KMS-11 (cell line): Measurements from ENCODE around the gene EPHB1.

ENCODE experiments used
- H2AFZ ChIP-seq: fragments of 200-600 bp; sonication (generic); 2 replicates; pipeline ENCODE4 v1.6.1; 2016; ENCODE audit warnings: antibody characterized with exemption, mixed run types, low read depth
- H3K27ac ChIP-seq: fragments of 200-600 bp; sonication (generic); 2 replicates; pipeline ENCODE4 v1.6.1; 2016; ENCODE audit warnings: mild to moderate bottlenecking, mixed run types
- H3K27me3 ChIP-seq: fragments of 200-600 bp; sonication (generic); 2 replicates; pipeline ENCODE4 v1.6.1; 2017; ENCODE audit warnings: mild to moderate bottlenecking, low read depth, mixed run types, moderate library complexity; ENCODE audit not compliant: insufficient read depth
- H3K36me3 ChIP-seq: fragments of 200-600 bp; sonication (generic); 2 replicates; pipeline ENCODE4 v1.6.1; 2017; ENCODE audit warnings: mild to moderate bottlenecking, mixed run types; ENCODE audit not compliant: insufficient read depth
- H3K4me1 ChIP-seq: fragments of 200-600 bp; sonication (generic); 2 replicates; pipeline ENCODE4 v1.6.1; 2016; ENCODE audit warnings: mild to moderate bottlenecking, low read depth, mixed run types; ENCODE audit not compliant: poor library complexity, severe bottlenecking
- H3K4me2 ChIP-seq: fragments of 200-600 bp; sonication (generic); 2 replicates; pipeline ENCODE4 v1.7.0; 2016; ENCODE audit warnings: mild to moderate bottlenecking, mixed run types
- H3K4me3 ChIP-seq: fragments of 200-600 bp; sonication (generic); IDR thresholded peaks from 2 replicates; pipeline ENCODE4 v1.6.1; 2017; ENCODE audit warnings: low read depth, low read length, mixed read lengths; ENCODE audit not compliant: insufficient read depth
- H3K79me2 ChIP-seq: fragments of 200-600 bp; sonication (generic); 2 replicates; pipeline ENCODE4 v1.6.1; 2016; ENCODE audit warnings: low read depth, mixed run types; ENCODE audit not compliant: insufficient read depth
- H3K9ac ChIP-seq: fragments of 200-600 bp; sonication (generic); 2 replicates; pipeline ENCODE4 v1.6.1; 2016; ENCODE audit warnings: mild to moderate bottlenecking, mixed run types
- H4K20me1 ChIP-seq: fragments of 200-600 bp; sonication (generic); 2 replicates; pipeline ENCODE4 v1.6.1; 2016; ENCODE audit warnings: mild to moderate bottlenecking, mixed run types; ENCODE audit not compliant: insufficient read depth
- CTCF ChIP-seq: fragments of 200-600 bp; sonication (generic); conservative IDR thresholded peaks from 2 replicates; pipeline ENCODE4 v1.6.1; 2017; ENCODE audit warnings: low read depth, mild to moderate bottlenecking, antibody characterized with exemption, low read length, moderate library complexity, mixed read lengths

Gene EPHB1

GRCh38 chr3:135084976-135085375 lies 289.9 kb downstream of the EPHB1 start:
- Histone ChIP-seq H2AFZ (no peak overlapping the region), H3K4me1 (no peaks in the 10 kb centered on the region), H3K79me2 (no peaks in the 10 kb centered on the region), H3K4me2 (no peak overlapping the region), H3K4me3 (no peak overlapping the region), H3K36me3 (no peaks in the 10 kb centered on the region), H3K27me3 (no peaks in the 10 kb centered on the region), H4K20me1 (no peaks in the 10 kb centered on the region), H3K9ac (no peak overlapping the region), H3K27ac (no peak overlapping the region)
- TF ChIP-seq CTCF = no peak

GRCh38 chr3:135085652-135086436 lies 290.8 kb downstream of the EPHB1 start:
- Histone ChIP-seq H3K79me2 (no peaks in the 10 kb centered on the region), H4K20me1 (no peaks in the 10 kb centered on the region), H3K4me3 (no peak overlapping the region), H2AFZ (no peak overlapping the region), H3K27me3 (no peaks in the 10 kb centered on the region), H3K4me1 (no peaks in the 10 kb centered on the region), H3K9ac (no peak overlapping the region), H3K27ac (no peak overlapping the region), H3K36me3 (no peaks in the 10 kb centered on the region), H3K4me2 (no peak overlapping the region)
- TF ChIP-seq CTCF = no peak

- Histone ChIP-seq H3K4me1 (no peaks in the 10 kb centered on the region), H3K79me2 (no peaks in the 10 kb centered on the region), H4K20me1 (no peaks in the 10 kb centered on the region), H3K9ac (no peak overlapping the region), H3K4me2 (no peak overlapping the region), H3K27me3 (no peaks in the 10 kb centered on the region), H2AFZ (no peak overlapping the region), H3K4me3 (no peak overlapping the region), H3K36me3 (no peaks in the 10 kb centered on the region), H3K27ac (no peak overlapping the region)
- TF ChIP-seq CTCF = no peak
Observed at GRCh38 chr3:135087782-135088181, 292.7 kb downstream of the EPHB1 start.

- no peaks in the 10 kb centered on the region for H3K79me2 ChIP-seq
- H4K20me1 ChIP-seq = no peaks in the 10 kb centered on the region
- H3K4me2 ChIP-seq = no peak overlapping the region
- no peaks in the 10 kb centered on the region for H3K27me3 ChIP-seq
- no peak overlapping the region for H3K27ac ChIP-seq
- no peak overlapping the region for H3K9ac ChIP-seq
- no peak overlapping the region for H2AFZ ChIP-seq
- no peak overlapping the region for H3K4me3 ChIP-seq
- TF ChIP-seq CTCF = no peak
- H3K36me3 ChIP-seq = no peaks in the 10 kb centered on the region
- H3K4me1 ChIP-seq = no peaks in the 10 kb centered on the region
Observed at GRCh38 chr3:135089451-135089850, 294.4 kb downstream of the EPHB1 start.
